HG03135 (cell line): ENCODE data around the gene GDF11.

Experiments
- ATAC-seq: cut with Tn5 transposase; IDR thresholded peaks from one replicate; pipeline ENCODE4 v1.9.1; 2021; ENCODE audit warnings: mild to moderate bottlenecking, moderate library complexity; ENCODE audit not compliant: unreplicated experiment

The GDF11 gene

GRCh38 chr12:55706568-55707218 lies 36.2 kb upstream of the GDF11 start:
- no peak for ATAC-seq

GRCh38 chr12:55707219-55707671 lies 35.7 kb upstream of the GDF11 start:
- ATAC-seq: no peak

- no peak for ATAC-seq
Observed at GRCh38 chr12:55707841-55708694, 34.9 kb upstream of the GDF11 start, which contains the start of gene ITGA7. ITGA7 (minus strand) TSS chr12:55707904; CDS start chr12:55707682, 222 bp downstream.

GRCh38 chr12:55708695-55709233 lies 34.2 kb upstream of the GDF11 start:
- no peak for ATAC-seq

- no peak for ATAC-seq
Observed at GRCh38 chr12:55711786-55712553, 31.0 kb upstream of the GDF11 start.

GRCh38 chr12:55712700-55713415 lies 30.1 kb upstream of the GDF11 start:
- ATAC-seq: no peak

GRCh38 chr12:55713721-55714120 lies 29.2 kb upstream of the GDF11 start:
- no peak for ATAC-seq

- ATAC-seq: no peak
Observed at GRCh38 chr12:55715169-55715764, 27.7 kb upstream of the GDF11 start.

- ATAC-seq: peak; percentile 94
Observed at GRCh38 chr12:55715833-55716581, 26.9 kb upstream of the GDF11 start, which contains the start of gene BLOC1S1. BLOC1S1 (plus strand) TSS chr12:55716046; CDS start chr12:55716052, 6 bp downstream.

GRCh38 chr12:55716582-55716957 lies 26.4 kb upstream of the GDF11 start:
- no peak for ATAC-seq

- no peak for ATAC-seq
Observed at GRCh38 chr12:55717011-55718007, 25.6 kb upstream of the GDF11 start.

- no peak for ATAC-seq
Observed at GRCh38 chr12:55718015-55718414, 24.9 kb upstream of the GDF11 start.

- no peak for ATAC-seq
Observed at GRCh38 chr12:55718624-55719275, 24.2 kb upstream of the GDF11 start.

GRCh38 chr12:55719371-55719770 lies 23.6 kb upstream of the GDF11 start:
- ATAC-seq: no peak

GRCh38 chr12:55720071-55720564 lies 22.8 kb upstream of the GDF11 start, which contains the start of gene RDH5:
RDH5 (plus strand) TSS chr12:55720393; CDS start chr12:55721185, 792 bp downstream.
- ATAC-seq: no peak

- no peak for ATAC-seq
Observed at GRCh38 chr12:55720894-55721444, 22.0 kb upstream of the GDF11 start.
